DND-41 (cell line): Measurements from ENCODE around the gene OVOL2.

Experiments used
- ATAC-seq: fragments of 200-7000 bp; cut with Tn5 transposase; 3 replicates; pipeline ENCODE4 v1.9.1; 2021; ENCODE audit warnings: low read depth; ENCODE audit not compliant: insufficient read depth
- DNase-seq: peaks from one replicate; pipeline ENCODE4 v3.0.0-alpha.2; 2020
- H2AFZ ChIP-seq: 2 replicates; pipeline ENCODE4 v1.6.0; 2012; ENCODE audit warnings: low read depth, low read length
- H3K27ac ChIP-seq: 2 replicates; pipeline ENCODE4 v1.5.1; 2012; ENCODE audit warnings: low read length, inconsistent platforms
- H3K27me3 ChIP-seq: fragments of 200-600 bp; sonication (generic); 2 replicates; pipeline ENCODE4 v1.6.0; 2012; ENCODE audit warnings: low read length, mild to moderate bottlenecking, inconsistent platforms; ENCODE audit not compliant: insufficient read depth, poor library complexity
- H3K36me3 ChIP-seq: 2 replicates; pipeline ENCODE4 v1.5.1; 2012; ENCODE audit warnings: low read length, inconsistent platforms; ENCODE audit not compliant: insufficient read depth
- H3K4me1 ChIP-seq: 2 replicates; pipeline ENCODE4 v1.5.1; 2012; ENCODE audit warnings: mild to moderate bottlenecking, low read length; ENCODE audit not compliant: insufficient read depth
- H3K4me2 ChIP-seq: 2 replicates; pipeline ENCODE4 v1.6.0; 2012; ENCODE audit warnings: mild to moderate bottlenecking, moderate library complexity, low read length, inconsistent platforms; ENCODE audit not compliant: insufficient read depth
- H3K4me3 ChIP-seq, 2 experiments: fragments of 200-600 bp in 1 of 2; shearing (Covaris generic) in 1 of 2; 2 replicates each; pipeline ENCODE4 v1.5.1; 2012 to 2016; ENCODE audit warnings: inconsistent platforms in 2 of 2, low read length in 2 of 2, mild to moderate bottlenecking in 2 of 2, low read depth in 1 of 2, moderate library complexity in 1 of 2
- H3K79me2 ChIP-seq: 2 replicates; pipeline ENCODE4 v1.6.0; 2012; ENCODE audit warnings: low read length, inconsistent platforms; ENCODE audit not compliant: insufficient read depth
- H3K9ac ChIP-seq: 2 replicates; pipeline ENCODE4 v1.6.0; 2012; ENCODE audit warnings: low read depth, mild to moderate bottlenecking, inconsistent platforms, low read length, moderate library complexity
- H3K9me3 ChIP-seq: 2 replicates; pipeline ENCODE4 v1.5.1; 2012; ENCODE audit warnings: low read length, moderate library complexity, mild to moderate bottlenecking, inconsistent platforms; ENCODE audit not compliant: insufficient read depth, severe bottlenecking
- H4K20me1 ChIP-seq: 2 replicates; pipeline ENCODE4 v1.6.0; 2012; ENCODE audit warnings: low read length; ENCODE audit not compliant: insufficient read depth
- EZH2 ChIP-seq: IDR thresholded peaks from 3 replicates; pipeline ENCODE4 v1.6.1; 2012; ENCODE audit warnings: borderline replicate concordance, low read depth, mild to moderate bottlenecking, moderate library complexity, low read length, inconsistent platforms; ENCODE audit not compliant: severe bottlenecking
- TF ChIP-seq, protein P1 (sequence below): IDR thresholded peaks from 2 replicates; pipeline ENCODE4 v1.5.1; 2012; ENCODE audit warnings: borderline replicate concordance, low read length, moderate library complexity, mild to moderate bottlenecking; ENCODE audit not compliant: poor library complexity, severe bottlenecking; ENCODE audit errors: extremely low read depth

The OVOL2 gene

GRCh38 chr20:18094191-18094590 lies 36.5 kb upstream of the OVOL2 start:
- Histone ChIP-seq H3K79me2 (no peaks in the 10 kb centered on the region), H4K20me1 (no peaks in the 10 kb centered on the region), H3K27me3 (peaks cover 27% of the 10 kb centered on the region), H3K36me3 (no peaks in the 10 kb centered on the region), H3K4me3 (no peak overlapping the region), H3K4me1 (no peaks in the 10 kb centered on the region), H3K27ac (no peak overlapping the region), H3K4me2 (no peak overlapping the region), H3K9me3 (no peaks in the 10 kb centered on the region), H2AFZ (no peak overlapping the region), H3K9ac (no peak overlapping the region)
- DNase-seq (no peak), ATAC-seq (no peak)
- TF ChIP-seq, protein P1, sequence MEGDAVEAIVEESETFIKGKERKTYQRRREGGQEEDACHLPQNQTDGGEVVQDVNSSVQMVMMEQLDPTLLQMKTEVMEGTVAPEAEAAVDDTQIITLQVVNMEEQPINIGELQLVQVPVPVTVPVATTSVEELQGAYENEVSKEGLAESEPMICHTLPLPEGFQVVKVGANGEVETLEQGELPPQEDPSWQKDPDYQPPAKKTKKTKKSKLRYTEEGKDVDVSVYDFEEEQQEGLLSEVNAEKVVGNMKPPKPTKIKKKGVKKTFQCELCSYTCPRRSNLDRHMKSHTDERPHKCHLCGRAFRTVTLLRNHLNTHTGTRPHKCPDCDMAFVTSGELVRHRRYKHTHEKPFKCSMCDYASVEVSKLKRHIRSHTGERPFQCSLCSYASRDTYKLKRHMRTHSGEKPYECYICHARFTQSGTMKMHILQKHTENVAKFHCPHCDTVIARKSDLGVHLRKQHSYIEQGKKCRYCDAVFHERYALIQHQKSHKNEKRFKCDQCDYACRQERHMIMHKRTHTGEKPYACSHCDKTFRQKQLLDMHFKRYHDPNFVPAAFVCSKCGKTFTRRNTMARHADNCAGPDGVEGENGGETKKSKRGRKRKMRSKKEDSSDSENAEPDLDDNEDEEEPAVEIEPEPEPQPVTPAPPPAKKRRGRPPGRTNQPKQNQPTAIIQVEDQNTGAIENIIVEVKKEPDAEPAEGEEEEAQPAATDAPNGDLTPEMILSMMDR: no peak
- TF ChIP-seq EZH2: no peak

DNA sequence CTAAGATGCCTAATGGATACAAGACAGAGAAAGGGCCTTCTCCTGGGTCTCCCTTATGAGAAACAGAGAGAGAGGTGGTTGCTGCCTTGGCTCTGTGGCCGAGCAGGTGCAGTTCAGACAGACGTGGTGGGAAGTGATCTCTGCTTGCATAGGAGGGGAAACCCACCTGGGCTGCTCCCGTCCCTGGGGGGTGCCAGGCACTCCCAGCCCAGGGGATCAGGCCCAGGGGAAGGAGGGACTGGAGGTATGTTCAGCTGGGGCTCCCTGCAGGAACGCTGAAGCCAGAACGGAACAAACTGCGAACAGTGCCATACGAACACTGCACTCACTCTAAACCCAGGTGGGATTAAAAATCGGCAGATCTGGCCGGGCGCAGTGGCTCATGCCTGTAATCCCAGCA lies 35.7 kb upstream of the OVOL2 start:
- no peaks in the 10 kb centered on the region for H3K9me3 ChIP-seq
- no peak overlapping the region for H3K9ac ChIP-seq
- no peaks in the 10 kb centered on the region for H3K36me3 ChIP-seq
- no peak for DNase-seq
- H2AFZ ChIP-seq: no peak overlapping the region
- ATAC-seq: no peak
- H3K4me2 ChIP-seq: no peak overlapping the region
- no peaks in the 10 kb centered on the region for H3K79me2 ChIP-seq
- H3K4me1 ChIP-seq: no peaks in the 10 kb centered on the region
- no peak overlapping the region for H3K27ac ChIP-seq
- TF ChIP-seq, protein P1: no peak
- TF ChIP-seq EZH2: no peak
- H4K20me1 ChIP-seq: no peaks in the 10 kb centered on the region
- no peak overlapping the region for H3K4me3 ChIP-seq
- peaks cover 27% of the 10 kb centered on the region for H3K27me3 ChIP-seq

GRCh38 chr20:18092890-18093289 lies 35.2 kb upstream of the OVOL2 start:
- H3K9me3 ChIP-seq: no peaks in the 10 kb centered on the region
- no peak for DNase-seq
- H3K27me3 ChIP-seq: peaks cover 27% of the 10 kb centered on the region
- no peaks in the 10 kb centered on the region for H3K79me2 ChIP-seq
- H3K4me1 ChIP-seq: no peaks in the 10 kb centered on the region
- no peak overlapping the region for H3K9ac ChIP-seq
- H4K20me1 ChIP-seq: no peaks in the 10 kb centered on the region
- no peak overlapping the region for H3K27ac ChIP-seq
- no peak overlapping the region for H3K4me3 ChIP-seq
- H2AFZ ChIP-seq: no peak overlapping the region
- no peak overlapping the region for H3K4me2 ChIP-seq
- no peak for TF ChIP-seq EZH2
- TF ChIP-seq, protein P1: no peak
- ATAC-seq: no peak
- H3K36me3 ChIP-seq: no peaks in the 10 kb centered on the region

DNA sequence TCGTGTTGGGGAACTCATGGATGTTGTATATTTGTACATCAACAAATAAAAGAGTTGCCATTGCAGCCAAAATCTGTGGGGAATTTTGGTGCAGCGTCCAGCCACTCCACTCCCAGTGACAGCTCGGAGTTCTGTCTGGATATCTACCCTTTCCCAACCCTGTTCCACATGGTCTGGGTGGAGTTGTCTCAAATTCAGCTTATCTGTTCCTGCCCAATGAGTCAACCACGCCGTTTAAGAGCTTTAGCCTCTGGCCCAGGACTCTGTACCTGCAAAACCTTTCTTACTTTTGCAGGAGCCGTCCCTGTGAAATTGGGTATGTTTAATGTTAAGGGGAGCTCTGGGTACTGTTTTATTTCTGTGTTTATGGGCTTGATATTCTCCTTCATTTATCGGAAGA lies 33.9 kb upstream of the OVOL2 start:
- H4K20me1 ChIP-seq: 0 out of 2 replicates have a peak, but pooled peaks cover 3% of the 10 kb centered on the region

More for the DNA sequence above, 33.9 kb upstream of the OVOL2 start:
- no peak for ATAC-seq
- H3K4me3 ChIP-seq: no peak overlapping the region
- no peak overlapping the region for H3K4me2 ChIP-seq
- H3K9me3 ChIP-seq: no peaks in the 10 kb centered on the region
- no peaks in the 10 kb centered on the region for H3K36me3 ChIP-seq
- H3K79me2 ChIP-seq: no peaks in the 10 kb centered on the region
- no peak for DNase-seq
- no peak overlapping the region for H2AFZ ChIP-seq
- no peaks in the 10 kb centered on the region for H3K4me1 ChIP-seq
- H3K9ac ChIP-seq: no peak overlapping the region
- peaks cover 27% of the 10 kb centered on the region for H3K27me3 ChIP-seq
- TF ChIP-seq, protein P1: no peak
- no peak for TF ChIP-seq EZH2
- no peak overlapping the region for H3K27ac ChIP-seq
